Measurements from ENCODE around the gene MYH7B.

The MYH7B gene

DNA sequence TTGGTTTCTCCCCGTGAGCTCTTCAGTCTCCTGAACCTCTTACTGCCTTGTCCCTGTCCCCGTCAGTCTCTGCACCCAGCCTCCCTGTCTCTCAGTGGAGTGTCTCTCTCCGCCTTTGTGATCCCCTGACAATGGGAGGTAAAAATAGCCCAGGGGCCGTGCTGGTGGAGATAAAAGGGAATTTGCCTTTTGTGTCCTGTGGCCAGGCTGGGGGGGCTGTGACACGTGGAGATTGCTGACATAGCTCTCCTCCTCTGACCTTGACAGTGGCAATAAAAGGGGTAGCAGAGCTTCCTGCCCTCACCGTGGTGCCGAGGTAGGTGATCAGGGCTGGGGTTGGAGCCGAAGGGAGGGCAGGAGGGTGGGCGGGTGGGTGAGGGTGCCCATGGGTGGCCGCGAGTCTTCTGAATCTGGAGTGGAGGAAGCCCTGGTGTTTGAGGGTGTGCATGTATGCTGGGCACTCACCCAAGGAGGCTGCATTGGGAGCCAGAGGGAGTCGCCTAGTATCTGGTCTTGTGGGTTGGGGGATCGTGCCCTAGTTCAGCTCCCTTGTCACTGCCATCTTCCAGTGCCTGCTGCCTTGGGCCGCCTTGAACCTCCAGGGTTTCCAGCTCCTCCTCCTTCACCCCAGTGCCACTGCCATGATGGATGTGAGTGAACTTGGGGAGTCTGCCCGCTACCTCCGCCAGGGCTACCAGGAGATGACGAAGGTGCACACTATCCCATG is 21.9 kb downstream of the MYH7B start:
- H3K9me3 ChIP-seq (replicated peaks in 1 of 11): no peaks in the 10 kb centered on the region
- no peak overlapping the region for H3K27ac ChIP-seq
- H3K36me3 ChIP-seq: no peaks in the 10 kb centered on the region
- H3K27me3 ChIP-seq: no peaks in the 10 kb centered on the region
- H3K9ac ChIP-seq: no peak overlapping the region
- no peak overlapping the region for H3K4me3 ChIP-seq
- no peak for TF ChIP-seq Cebpa-rat (IDR thresholded peaks at IDR 0.05)
- peaks cover 0 to 17% (median 12%) of the 10 kb centered on the region in 10 experiments; a peak in 13 of 20 replicates for H3K4me1 ChIP-seq
- H3K4me2 ChIP-seq: peak overlapping the region in 9 of 11 experiments; percentile 24 to 59 (median 51); a peak in 13 of 22 replicates
- no peaks in the 10 kb centered on the region for H4K20me1 ChIP-seq

DNA sequence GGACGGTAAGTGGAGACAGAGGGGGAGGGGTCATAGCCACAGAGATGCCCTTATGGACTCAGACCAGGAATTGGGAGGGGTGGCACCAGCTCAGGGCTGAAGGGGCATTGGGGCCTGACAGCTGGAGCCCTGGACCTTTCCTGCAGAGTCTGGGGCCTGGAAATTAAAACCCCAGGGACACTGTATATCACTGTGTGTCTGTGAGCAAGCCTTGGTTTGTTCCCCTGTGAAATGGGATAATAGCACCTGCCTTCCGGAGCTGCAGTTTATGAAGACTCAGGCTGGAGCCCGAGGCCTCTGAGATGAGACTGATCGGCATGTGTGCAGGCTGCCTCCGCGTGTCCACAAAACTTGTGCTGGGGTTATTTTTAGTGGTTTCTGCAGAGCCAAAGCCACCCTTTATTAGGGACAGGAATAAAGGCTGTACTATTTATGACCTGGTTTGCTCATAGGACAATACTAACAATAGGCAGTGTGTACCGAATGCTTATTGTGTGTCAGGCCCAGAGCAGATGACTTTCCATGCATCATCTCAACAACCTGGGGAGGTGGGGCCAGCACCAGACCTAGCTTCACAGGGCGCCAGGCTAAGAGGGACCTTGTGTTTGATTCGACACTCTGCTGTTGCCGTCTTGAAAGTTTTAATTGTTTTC is 22.6 kb downstream of the MYH7B start:
- Histone ChIP-seq H3K4me2 (peak overlapping the region in 8 of 11 experiments; percentile 20 to 59 (median 46); a peak in 12 of 22 replicates), H3K27ac (no peak overlapping the region), H4K20me1 (no peaks in the 10 kb centered on the region), H3K9me3 (replicated peaks in 1 of 11) (no peaks in the 10 kb centered on the region), H3K36me3 (no peaks in the 10 kb centered on the region), H3K4me3 (no peak overlapping the region), H3K9ac (no peak overlapping the region), H3K27me3 (no peaks in the 10 kb centered on the region), H3K4me1 (peaks cover 0 to 22% (median 16%) of the 10 kb centered on the region in 10 experiments; a peak in 16 of 20 replicates)
- no peak for TF ChIP-seq Cebpa-rat (IDR thresholded peaks at IDR 0.05)

DNA sequence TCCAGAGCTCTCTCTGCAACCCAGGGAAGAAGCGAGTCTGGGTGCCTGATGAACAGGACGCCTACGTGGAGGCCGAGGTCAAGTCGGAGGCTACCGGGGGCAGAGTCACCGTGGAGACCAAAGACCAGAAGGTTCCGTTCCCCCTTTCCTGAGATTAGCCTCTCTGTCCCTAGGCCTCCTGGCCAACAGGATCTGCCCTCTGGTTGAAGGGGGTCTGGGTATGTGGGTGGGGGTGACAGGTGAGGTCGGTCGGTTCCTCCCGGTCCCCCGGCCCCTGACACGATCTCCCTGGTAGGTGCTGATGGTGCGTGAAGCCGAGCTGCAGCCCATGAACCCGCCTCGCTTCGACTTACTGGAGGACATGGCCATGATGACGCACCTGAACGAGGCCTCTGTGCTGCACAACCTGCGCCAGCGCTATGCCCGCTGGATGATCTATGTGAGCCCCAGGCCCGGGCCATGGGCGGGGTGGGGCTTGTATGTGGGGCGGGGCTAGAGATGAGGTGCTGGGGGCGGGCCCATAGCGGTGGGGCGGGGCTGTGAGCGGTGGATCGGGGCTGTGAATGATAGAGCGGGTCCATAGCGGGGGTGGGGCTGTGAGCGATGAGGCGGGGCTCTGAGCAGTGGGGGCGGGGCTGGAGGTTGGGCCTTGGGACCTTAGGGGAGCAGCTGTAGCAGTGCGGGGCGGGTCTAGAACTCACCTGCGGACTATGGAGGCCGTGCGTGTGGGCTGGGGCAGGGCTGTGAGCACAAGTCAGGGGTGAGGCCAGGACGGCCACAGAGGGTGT is 23.9 kb downstream of the MYH7B start:
- H3K27ac ChIP-seq: no peak overlapping the region
- no peak overlapping the region for H3K4me2 ChIP-seq
- no peak overlapping the region for H3K9ac ChIP-seq
- no peak for TF ChIP-seq Cebpa-rat (IDR thresholded peaks at IDR 0.05)
- H3K4me3 ChIP-seq: no peak overlapping the region
- H3K4me1 ChIP-seq: peaks cover 4 to 30% (median 24%) of the 10 kb centered on the region in 10 experiments; a peak in 17 of 20 replicates
- H3K9me3 ChIP-seq (replicated peaks in 1 of 11): no peaks in the 10 kb centered on the region
- no peaks in the 10 kb centered on the region for H3K36me3 ChIP-seq
- no peaks in the 10 kb centered on the region for H3K27me3 ChIP-seq
- H4K20me1 ChIP-seq: no peaks in the 10 kb centered on the region

DNA sequence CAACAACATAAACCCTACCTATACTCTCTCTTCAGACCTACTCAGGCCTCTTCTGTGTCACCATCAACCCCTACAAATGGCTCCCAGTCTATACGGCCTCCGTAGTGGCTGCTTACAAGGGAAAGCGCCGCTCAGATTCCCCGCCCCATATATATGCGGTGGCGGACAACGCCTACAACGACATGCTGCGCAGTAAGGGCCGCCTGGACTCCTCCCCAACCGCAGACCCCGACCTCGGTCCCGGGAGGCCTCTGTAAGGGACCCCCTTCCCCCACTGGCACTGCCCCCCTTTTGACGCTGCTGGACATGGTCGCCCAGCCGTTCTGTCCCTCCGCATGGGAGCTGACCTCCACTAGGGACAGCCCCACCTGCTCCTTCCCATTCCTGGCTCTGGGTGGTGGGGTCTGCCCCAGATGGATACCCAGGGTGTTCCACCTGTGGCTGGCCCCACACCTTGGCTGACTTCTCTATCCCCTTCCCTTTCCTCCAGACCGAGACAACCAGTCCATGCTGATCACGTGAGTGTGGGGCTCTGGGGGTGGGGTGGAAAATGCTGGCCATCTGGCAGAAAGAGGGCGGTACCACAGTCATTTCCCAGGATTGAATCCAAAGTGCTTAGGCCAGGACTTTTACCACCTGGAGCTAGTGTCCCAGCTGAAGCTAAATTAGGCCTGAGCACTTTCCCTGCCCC is 25.0 kb downstream of the MYH7B start:
- no peak for TF ChIP-seq Cebpa-rat (IDR thresholded peaks at IDR 0.05)
- H3K9me3 ChIP-seq (replicated peaks in 1 of 11): no peaks in the 10 kb centered on the region

DNA sequence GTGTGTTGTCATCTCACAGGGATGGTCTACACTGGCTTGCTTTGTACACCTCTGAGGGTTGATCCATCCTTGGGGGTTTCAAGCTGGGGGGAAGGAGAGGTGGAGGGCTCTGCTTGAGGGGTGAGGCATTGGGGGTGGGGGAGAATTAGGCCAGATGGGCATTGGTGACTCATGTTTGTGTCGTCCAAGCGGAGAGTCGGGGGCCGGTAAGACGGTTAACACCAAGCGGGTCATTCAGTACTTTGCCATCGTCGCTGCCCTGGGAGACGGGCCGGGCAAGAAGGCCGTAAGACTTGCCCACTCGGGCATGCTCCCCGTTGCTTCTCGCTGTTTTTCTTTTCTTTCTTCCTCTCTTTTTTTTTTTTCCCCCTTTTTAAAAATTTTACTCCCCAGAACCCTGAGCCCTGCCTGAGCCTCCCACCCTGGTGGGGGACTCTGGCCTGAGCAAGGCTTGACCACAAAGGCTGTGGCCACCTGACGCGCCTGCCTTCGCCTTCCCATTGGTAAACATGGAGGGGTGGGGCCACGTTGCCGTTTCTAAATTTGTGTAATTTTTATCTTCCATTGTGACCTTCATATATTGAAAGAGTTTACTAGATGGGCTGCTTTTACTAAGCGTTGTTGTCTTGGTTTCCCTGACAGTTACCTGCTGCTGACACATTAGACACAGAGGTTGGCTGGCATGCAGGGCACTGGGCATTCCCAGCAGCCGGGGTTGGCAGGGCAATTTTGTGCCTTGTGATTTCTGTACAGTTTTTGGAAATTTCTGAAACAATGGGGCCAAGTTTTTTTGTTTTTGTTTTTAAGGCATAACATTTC is 26.8 kb downstream of the MYH7B start:
- Histone ChIP-seq H3K4me3 (no peak overlapping the region), H3K9me3 (replicated peaks in 1 of 11) (no peaks in the 10 kb centered on the region), H3K4me1 (peaks cover 4 to 25% (median 19%) of the 10 kb centered on the region in 10 experiments; a peak in 17 of 20 replicates), H3K36me3 (no peaks in the 10 kb centered on the region), H3K9ac (0 out of 22 replicates have a peak overlapping the region, but pooled peaks of 1 of the 11 experiments have one; percentile 8), H3K27ac (no peak overlapping the region), H3K27me3 (no peaks in the 10 kb centered on the region), H4K20me1 (peaks cover 0 to 4% (median 0%) of the 10 kb centered on the region in 11 experiments; a peak in 1 of 22 replicates), H3K4me2 (peak overlapping the region in 2 of 11 experiments; percentile 45 to 60; a peak in 1 of 22 replicates)
- TF ChIP-seq Cebpa-rat (IDR thresholded peaks at IDR 0.05): no peak

More for the DNA sequence above, 25.0 kb downstream of the MYH7B start:
- Histone ChIP-seq H3K9ac (no peak overlapping the region), H3K27me3 (no peaks in the 10 kb centered on the region), H3K36me3 (no peaks in the 10 kb centered on the region), H3K27ac (no peak overlapping the region), H3K4me1 (peaks cover 4 to 30% (median 24%) of the 10 kb centered on the region in 10 experiments; a peak in 17 of 20 replicates), H4K20me1 (no peaks in the 10 kb centered on the region), H3K4me3 (no peak overlapping the region), H3K4me2 (no peak overlapping the region)

DNA sequence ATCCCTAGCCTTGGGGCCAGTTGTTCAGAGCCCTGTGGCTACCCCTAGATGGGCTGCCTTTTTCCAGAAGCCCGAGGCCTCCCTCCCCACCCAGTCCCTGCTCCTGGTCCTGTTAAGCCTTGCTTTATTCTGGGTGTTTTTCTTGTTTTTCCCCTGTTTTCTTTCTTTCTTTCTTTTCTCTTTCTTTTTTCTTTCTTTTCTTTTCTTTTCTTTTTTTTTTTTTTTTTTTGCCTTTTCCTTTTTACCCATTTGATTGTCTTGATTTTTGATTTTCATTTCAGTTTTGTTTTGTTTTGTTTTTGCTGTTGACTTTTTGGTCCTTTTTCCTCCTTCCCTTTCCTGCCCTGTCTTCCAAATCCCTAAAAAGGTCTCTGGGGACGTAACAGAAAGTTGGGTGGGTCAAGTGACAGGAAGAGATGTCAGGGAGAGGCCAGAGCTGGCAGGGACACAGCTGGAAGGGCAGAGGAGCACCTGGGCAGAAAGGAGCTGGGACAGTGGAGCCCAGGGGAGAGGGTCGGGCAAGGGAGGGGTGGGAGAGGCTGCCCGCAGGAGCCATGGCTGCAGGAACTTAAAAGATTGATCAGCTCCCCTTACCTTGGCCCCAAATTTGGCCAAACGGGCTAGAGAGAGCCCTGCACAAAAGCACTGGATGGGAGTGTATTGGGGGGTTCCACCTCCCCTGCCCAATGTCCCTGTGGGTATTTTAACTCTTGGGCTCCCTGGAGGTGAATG is 27.6 kb downstream of the MYH7B start:
- peaks cover 4 to 18% (median 12%) of the 10 kb centered on the region in 10 experiments; a peak in 16 of 20 replicates for H3K4me1 ChIP-seq
- no peaks in the 10 kb centered on the region for H3K36me3 ChIP-seq
- peak overlapping the region in 10 of 11 experiments; percentile 3 to 60 (median 50); a peak in 15 of 22 replicates for H3K4me2 ChIP-seq
- H3K9ac ChIP-seq: 0 out of 22 replicates have a peak overlapping the region, but pooled peaks of 1 of the 11 experiments have one; percentile 8
- no peak overlapping the region for H3K27ac ChIP-seq
- peaks cover 0 to 11% (median 0%) of the 10 kb centered on the region in 11 experiments; a peak in 2 of 22 replicates for H4K20me1 ChIP-seq
- no peak for TF ChIP-seq Cebpa-rat (IDR thresholded peaks at IDR 0.05)
- H3K27me3 ChIP-seq: no peaks in the 10 kb centered on the region
- H3K4me3 ChIP-seq: no peak overlapping the region
- no peaks in the 10 kb centered on the region for H3K9me3 ChIP-seq (replicated peaks in 1 of 11)

DNA sequence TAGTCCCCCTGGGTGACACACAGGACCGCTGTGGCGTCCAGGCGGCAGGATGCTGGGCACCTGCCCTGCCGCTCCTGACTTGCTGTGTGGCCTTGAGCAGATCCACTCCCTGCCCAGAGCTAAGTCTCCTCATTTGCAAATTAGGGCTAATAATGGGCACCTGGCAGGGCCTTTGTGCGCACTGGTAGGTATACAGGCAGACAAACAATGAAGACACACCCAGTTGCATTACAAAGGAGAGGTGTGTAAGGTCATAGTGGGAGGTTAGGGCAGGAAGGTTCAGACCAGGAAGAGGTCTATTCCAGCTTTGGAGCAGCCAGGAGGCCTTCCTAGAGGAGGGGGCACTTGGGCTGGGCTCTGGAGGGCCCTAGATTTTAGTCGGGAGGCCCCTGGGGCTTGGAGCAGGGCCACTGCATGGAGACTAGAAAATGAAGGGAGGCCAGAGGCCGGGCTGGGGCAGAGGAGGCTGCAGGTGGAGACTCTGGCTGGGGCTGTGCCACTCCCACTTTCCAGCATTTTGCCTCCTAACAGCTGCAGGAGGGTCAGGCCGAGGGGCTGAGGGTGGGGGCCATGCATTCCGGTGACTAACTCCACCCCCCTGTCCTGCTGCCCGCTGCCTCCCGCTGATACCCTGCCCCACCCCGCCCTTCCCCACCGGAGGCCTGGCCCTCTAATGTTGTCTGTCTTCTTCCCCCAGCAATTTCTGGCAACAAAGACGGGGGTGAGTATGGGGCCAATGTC is 28.5 kb downstream of the MYH7B start:
- peak overlapping the region in 9 of 11 experiments; percentile 37 to 60 (median 51); a peak in 15 of 22 replicates for H3K4me2 ChIP-seq
- H3K36me3 ChIP-seq: no peaks in the 10 kb centered on the region
- no peak for TF ChIP-seq Cebpa-rat (IDR thresholded peaks at IDR 0.05)
- peaks cover 4 to 14% (median 11%) of the 10 kb centered on the region in 10 experiments; a peak in 16 of 20 replicates for H3K4me1 ChIP-seq
- H3K27ac ChIP-seq: no peak overlapping the region
- peaks cover 0 to 14% (median 0%) of the 10 kb centered on the region in 11 experiments; a peak in 2 of 22 replicates for H4K20me1 ChIP-seq
- no peak overlapping the region for H3K4me3 ChIP-seq
- no peak overlapping the region for H3K9ac ChIP-seq
- H3K9me3 ChIP-seq (replicated peaks in 1 of 11): no peaks in the 10 kb centered on the region
- H3K27me3 ChIP-seq: no peaks in the 10 kb centered on the region
